ENCODE results near the gene DGKD. TPM values are rescaled to one million over a fixed set of nuclear protein-coding genes. Genes with fewer than 3 reads are reported as not detected.

Gene DGKD
- total and polyA plus RNA-seq, 9 of the 15 experiments (the other 6 are each of a cell fraction or from before 2014, with no cell fraction given), result 0.52 to 29.5 (median 10.6) TPM

DNA sequence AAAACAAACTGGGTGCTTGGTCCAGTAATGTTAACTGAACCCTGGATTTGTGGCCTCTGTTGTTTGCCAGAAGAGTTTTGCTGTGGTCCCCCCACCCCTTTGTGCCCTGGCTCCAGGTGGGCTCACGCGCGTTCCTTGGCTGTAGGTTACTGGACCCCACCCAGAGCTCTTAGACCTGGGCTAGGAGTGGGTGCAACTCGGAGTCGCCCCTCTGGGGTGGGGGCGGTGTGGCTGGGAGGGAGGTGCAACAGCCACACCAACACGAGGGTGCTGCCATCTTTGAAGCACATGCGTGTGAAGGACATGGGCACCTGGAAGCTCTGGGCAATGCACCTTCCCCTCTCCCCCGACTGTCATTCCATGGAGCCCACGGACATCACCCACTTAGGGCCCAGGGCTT, 119.6 kb downstream of the DGKD start (continued):
- TF ChIP-seq, protein P1, sequence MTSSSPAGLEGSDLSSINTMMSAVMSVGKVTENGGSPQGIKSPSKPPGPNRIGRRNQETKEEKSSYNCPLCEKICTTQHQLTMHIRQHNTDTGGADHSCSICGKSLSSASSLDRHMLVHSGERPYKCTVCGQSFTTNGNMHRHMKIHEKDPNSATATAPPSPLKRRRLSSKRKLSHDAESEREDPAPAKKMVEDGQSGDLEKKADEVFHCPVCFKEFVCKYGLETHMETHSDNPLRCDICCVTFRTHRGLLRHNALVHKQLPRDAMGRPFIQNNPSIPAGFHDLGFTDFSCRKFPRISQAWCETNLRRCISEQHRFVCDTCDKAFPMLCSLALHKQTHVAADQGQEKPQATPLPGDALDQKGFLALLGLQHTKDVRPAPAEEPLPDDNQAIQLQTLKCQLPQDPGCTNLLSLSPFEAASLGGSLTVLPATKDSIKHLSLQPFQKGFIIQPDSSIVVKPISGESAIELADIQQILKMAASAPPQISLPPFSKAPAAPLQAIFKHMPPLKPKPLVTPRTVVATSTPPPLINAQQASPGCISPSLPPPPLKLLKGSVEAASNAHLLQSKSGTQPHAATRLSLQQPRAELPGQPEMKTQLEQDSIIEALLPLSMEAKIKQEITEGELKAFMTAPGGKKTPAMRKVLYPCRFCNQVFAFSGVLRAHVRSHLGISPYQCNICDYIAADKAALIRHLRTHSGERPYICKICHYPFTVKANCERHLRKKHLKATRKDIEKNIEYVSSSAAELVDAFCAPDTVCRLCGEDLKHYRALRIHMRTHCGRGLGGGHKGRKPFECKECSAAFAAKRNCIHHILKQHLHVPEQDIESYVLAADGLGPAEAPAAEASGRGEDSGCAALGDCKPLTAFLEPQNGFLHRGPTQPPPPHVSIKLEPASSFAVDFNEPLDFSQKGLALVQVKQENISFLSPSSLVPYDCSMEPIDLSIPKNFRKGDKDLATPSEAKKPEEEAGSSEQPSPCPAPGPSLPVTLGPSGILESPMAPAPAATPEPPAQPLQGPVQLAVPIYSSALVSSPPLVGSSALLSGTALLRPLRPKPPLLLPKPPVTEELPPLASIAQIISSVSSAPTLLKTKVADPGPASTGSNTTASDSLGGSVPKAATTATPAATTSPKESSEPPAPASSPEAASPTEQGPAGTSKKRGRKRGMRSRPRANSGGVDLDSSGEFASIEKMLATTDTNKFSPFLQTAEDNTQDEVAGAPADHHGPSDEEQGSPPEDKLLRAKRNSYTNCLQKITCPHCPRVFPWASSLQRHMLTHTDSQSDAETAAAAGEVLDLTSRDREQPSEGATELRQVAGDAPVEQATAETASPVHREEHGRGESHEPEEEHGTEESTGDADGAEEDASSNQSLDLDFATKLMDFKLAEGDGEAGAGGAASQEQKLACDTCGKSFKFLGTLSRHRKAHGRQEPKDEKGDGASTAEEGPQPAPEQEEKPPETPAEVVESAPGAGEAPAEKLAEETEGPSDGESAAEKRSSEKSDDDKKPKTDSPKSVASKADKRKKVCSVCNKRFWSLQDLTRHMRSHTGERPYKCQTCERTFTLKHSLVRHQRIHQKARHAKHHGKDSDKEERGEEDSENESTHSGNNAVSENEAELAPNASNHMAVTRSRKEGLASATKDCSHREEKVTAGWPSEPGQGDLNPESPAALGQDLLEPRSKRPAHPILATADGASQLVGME (CRISPR knock-in tag; IDR thresholded peaks at IDR 0.05), result no peak
- TF ChIP-seq MBD2 (IDR thresholded peaks at IDR 0.05; ENCODE audit: borderline replicate concordance, low read depth), result no peak
- TF ChIP-seq MYNN (IDR thresholded peaks at IDR 0.05), result no peak
- no peak for TF ChIP-seq MYNN (CRISPR knock-in tag; IDR thresholded peaks at IDR 0.05)
- no peak for TF ChIP-seq PHB (CRISPR knock-in tag; IDR thresholded peaks at IDR 0.05)
- TF ChIP-seq, protein P2, sequence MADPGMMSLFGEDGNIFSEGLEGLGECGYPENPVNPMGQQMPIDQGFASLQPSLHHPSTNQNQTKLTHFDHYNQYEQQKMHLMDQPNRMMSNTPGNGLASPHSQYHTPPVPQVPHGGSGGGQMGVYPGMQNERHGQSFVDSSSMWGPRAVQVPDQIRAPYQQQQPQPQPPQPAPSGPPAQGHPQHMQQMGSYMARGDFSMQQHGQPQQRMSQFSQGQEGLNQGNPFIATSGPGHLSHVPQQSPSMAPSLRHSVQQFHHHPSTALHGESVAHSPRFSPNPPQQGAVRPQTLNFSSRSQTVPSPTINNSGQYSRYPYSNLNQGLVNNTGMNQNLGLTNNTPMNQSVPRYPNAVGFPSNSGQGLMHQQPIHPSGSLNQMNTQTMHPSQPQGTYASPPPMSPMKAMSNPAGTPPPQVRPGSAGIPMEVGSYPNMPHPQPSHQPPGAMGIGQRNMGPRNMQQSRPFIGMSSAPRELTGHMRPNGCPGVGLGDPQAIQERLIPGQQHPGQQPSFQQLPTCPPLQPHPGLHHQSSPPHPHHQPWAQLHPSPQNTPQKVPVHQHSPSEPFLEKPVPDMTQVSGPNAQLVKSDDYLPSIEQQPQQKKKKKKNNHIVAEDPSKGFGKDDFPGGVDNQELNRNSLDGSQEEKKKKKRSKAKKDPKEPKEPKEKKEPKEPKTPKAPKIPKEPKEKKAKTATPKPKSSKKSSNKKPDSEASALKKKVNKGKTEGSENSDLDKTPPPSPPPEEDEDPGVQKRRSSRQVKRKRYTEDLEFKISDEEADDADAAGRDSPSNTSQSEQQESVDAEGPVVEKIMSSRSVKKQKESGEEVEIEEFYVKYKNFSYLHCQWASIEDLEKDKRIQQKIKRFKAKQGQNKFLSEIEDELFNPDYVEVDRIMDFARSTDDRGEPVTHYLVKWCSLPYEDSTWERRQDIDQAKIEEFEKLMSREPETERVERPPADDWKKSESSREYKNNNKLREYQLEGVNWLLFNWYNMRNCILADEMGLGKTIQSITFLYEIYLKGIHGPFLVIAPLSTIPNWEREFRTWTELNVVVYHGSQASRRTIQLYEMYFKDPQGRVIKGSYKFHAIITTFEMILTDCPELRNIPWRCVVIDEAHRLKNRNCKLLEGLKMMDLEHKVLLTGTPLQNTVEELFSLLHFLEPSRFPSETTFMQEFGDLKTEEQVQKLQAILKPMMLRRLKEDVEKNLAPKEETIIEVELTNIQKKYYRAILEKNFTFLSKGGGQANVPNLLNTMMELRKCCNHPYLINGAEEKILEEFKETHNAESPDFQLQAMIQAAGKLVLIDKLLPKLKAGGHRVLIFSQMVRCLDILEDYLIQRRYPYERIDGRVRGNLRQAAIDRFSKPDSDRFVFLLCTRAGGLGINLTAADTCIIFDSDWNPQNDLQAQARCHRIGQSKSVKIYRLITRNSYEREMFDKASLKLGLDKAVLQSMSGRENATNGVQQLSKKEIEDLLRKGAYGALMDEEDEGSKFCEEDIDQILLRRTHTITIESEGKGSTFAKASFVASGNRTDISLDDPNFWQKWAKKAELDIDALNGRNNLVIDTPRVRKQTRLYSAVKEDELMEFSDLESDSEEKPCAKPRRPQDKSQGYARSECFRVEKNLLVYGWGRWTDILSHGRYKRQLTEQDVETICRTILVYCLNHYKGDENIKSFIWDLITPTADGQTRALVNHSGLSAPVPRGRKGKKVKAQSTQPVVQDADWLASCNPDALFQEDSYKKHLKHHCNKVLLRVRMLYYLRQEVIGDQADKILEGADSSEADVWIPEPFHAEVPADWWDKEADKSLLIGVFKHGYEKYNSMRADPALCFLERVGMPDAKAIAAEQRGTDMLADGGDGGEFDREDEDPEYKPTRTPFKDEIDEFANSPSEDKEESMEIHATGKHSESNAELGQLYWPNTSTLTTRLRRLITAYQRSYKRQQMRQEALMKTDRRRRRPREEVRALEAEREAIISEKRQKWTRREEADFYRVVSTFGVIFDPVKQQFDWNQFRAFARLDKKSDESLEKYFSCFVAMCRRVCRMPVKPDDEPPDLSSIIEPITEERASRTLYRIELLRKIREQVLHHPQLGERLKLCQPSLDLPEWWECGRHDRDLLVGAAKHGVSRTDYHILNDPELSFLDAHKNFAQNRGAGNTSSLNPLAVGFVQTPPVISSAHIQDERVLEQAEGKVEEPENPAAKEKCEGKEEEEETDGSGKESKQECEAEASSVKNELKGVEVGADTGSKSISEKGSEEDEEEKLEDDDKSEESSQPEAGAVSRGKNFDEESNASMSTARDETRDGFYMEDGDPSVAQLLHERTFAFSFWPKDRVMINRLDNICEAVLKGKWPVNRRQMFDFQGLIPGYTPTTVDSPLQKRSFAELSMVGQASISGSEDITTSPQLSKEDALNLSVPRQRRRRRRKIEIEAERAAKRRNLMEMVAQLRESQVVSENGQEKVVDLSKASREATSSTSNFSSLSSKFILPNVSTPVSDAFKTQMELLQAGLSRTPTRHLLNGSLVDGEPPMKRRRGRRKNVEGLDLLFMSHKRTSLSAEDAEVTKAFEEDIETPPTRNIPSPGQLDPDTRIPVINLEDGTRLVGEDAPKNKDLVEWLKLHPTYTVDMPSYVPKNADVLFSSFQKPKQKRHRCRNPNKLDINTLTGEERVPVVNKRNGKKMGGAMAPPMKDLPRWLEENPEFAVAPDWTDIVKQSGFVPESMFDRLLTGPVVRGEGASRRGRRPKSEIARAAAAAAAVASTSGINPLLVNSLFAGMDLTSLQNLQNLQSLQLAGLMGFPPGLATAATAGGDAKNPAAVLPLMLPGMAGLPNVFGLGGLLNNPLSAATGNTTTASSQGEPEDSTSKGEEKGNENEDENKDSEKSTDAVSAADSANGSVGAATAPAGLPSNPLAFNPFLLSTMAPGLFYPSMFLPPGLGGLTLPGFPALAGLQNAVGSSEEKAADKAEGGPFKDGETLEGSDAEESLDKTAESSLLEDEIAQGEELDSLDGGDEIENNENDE (IDR thresholded peaks at IDR 0.05; ENCODE audit: low read depth, low read length), result no peak
- TF ChIP-seq E2F3 (CRISPR knock-in tag; IDR thresholded peaks at IDR 0.05), result no peak
- no peak for TF ChIP-seq ZFP30 (CRISPR knock-in tag; IDR thresholded peaks at IDR 0.05; ENCODE audit: borderline replicate concordance)
- no peak for TF ChIP-seq PML (IDR thresholded peaks at IDR 0.05; ENCODE audit: low read length)
